HFF-Myc (cell line): ENCODE results near the gene SLC26A1.
"Not testable (repeated sequence)": the region's sequence is repeated elsewhere in the genome, so short reads cannot be mapped to it uniquely, and the experiment has no call there.

Experiments
- DNase-seq: peaks from one replicate; pipeline ENCODE4 v3.0.0-alpha.2; 2011; ENCODE audit warnings: low read depth; ENCODE audit errors: extremely low read depth
- H3K4me3 ChIP-seq: replicated peaks from 2 replicates; pipeline ENCODE4 v1.5.1; 2011; ENCODE audit warnings: low read depth, mild to moderate bottlenecking, control low read depth, low read length
- TF ChIP-seq, protein P1 (sequence below): IDR thresholded peaks from 2 replicates; pipeline ENCODE4 v1.5.1; 2012; ENCODE audit warnings: mild to moderate bottlenecking, low read depth, low read length, control low read depth; ENCODE audit errors: missing control alignments

SLC26A1 gene

DNA sequence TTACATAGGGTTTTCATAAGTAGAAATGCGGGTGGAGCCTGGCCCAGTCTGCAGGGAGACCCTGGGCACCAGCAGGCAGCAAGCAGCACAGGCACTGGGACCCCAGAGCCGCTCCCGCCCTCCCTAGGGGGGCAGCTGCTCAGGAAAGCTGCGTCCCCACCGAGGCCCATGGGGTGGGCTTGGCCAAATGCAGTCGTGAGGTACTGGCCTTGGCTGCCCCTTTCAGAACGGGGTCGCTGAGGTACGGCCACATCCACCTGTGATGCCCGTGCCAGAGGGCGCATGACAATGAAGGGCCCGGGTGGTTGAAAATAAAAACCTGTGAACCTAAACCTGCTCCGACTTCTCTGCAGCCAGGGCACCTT lies 44.3 kb downstream of the SLC26A1 start:
- no peak overlapping the region for H3K4me3 ChIP-seq
- TF ChIP-seq, protein P1, sequence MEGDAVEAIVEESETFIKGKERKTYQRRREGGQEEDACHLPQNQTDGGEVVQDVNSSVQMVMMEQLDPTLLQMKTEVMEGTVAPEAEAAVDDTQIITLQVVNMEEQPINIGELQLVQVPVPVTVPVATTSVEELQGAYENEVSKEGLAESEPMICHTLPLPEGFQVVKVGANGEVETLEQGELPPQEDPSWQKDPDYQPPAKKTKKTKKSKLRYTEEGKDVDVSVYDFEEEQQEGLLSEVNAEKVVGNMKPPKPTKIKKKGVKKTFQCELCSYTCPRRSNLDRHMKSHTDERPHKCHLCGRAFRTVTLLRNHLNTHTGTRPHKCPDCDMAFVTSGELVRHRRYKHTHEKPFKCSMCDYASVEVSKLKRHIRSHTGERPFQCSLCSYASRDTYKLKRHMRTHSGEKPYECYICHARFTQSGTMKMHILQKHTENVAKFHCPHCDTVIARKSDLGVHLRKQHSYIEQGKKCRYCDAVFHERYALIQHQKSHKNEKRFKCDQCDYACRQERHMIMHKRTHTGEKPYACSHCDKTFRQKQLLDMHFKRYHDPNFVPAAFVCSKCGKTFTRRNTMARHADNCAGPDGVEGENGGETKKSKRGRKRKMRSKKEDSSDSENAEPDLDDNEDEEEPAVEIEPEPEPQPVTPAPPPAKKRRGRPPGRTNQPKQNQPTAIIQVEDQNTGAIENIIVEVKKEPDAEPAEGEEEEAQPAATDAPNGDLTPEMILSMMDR, result no peak
- no peak for DNase-seq

DNA sequence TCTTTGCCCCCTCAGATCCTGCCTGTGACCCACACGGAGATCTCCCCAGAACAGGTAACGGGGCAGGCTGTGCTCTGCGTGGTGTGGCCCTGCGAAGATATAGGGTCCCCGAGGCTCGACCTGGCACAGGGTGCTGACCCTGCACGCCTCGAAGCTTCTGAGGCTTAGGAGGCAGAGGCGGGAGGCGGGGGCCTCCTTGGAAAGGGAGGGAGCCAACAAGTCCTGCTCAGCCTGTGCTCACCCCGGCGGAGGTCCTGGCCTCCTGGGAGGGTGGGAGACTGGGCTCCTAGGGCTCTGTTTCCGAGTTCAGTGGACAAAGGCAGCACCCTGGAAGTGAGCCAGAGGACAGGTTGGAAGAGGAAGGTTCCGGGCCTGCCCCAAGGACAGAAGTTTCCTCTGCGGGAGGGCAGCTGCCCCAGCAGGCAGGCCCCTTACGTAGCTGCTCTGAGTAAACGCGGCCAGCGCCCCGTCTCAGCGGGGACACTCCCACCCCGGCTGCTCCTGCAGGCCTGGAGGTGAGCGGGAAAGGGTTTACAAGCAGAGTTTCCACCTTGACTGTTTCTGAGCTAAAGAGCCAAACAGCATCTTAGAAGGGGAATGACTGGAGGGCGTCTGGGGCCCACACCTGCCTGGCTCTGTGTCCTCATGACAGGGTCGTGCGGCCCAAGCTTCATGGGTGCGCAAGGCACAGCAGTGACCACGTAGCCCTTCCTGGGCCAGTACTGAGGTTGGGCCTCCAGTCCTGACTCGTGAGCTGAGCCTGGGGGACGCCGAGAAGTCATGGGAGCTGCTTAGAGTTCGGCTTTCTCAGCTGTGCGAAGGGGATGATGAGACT lies 44.9 kb downstream of the SLC26A1 start:
- DNase-seq, result no peak
- H3K4me3 ChIP-seq, result no peak overlapping the region
- TF ChIP-seq, protein P1, result no peak

DNA sequence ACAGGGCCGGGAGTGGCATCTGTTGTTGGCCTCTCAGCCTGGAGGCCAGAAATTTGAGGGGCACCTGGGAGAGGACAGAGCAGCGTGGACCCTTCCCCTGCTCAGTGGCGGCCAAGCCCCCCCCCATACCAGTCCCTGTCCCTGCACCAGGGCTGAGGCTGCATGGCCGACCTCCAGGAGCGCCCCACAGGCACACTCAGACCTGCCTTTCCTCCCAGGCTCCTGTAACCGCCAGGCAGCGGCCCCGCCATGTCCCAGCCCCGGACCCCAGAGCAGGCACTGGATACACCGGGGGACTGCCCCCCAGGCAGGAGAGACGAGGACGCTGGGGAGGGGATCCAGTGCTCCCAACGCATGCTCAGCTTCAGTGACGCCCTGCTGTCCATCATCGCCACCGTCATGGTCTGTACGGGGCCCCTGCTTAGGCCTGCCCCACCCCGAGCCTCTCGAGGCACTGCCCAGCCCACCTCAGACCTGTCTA lies 45.7 kb downstream of the SLC26A1 start:
- no peak overlapping the region for H3K4me3 ChIP-seq
- no peak for DNase-seq
- TF ChIP-seq, protein P1, result no peak

DNA sequence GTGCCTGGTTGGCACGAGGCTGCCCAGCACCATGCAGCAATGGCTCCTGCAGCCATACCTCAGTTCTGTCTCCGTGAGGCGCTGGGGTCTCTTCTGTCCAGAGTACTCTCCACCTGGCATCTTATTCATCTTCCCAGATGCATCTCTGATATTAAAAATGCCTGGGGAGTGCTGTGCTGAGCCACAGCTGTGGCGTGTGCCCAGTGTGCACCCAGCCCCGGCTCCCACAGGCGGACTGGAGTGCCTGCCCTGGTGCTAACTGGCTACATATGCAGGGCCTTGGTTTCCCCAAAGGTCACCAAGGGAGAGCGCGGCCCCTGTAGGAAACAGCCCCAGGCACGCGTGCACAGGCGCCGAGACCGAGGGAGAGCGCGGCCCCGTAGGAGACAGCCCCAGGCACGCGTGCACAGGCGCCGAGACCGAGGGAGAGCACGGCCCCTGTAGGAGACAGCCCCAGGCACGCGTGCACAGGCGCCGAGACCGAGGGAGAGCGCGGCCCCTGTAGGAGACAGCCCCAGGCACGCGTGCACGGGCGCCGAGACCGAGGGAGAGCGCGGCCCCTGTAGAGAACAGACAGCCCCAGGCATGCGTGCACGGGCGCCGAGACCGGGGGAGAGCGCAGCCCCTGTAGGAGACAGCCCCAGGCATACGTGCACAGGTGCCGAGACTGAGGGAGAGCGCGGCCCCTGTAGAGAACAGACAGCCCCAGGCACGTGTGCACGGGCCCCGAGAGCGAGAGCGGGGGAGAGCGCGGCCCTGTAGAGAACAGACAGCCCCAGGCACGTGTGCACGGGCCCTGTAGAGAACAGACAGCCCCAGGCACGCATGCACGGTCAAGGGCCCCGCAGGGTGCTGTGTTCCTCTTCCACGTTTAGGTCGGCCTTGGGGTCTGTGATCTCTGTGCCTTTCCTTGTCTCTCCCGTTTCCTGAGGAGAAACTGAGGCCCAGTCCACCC lies 46.4 kb downstream of the SLC26A1 start:
- TF ChIP-seq, protein P1, result no peak
- H3K4me3 ChIP-seq, result no peak overlapping the region
- DNase-seq, result no peak

DNA sequence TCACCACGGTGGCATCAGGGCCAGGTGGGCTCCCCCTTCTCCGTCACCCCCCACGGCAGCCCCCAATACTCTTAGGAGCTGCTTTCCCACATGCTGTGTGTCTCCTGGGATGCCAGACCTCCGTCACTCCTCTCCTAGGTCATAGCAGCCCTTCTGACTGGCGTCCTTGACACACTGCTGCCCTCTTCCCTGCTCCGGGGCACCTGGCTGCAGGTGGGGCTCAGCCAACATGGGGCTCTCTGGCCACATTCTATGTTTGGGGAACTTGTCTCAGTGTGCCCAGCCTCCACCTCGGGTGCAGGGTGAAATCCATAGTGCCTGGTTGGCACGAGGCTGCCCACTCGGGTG lies 47.1 kb downstream of the SLC26A1 start:
- H3K4me3 ChIP-seq, result no peak overlapping the region
- TF ChIP-seq, protein P1, result no peak
- no peak for DNase-seq

DNA sequence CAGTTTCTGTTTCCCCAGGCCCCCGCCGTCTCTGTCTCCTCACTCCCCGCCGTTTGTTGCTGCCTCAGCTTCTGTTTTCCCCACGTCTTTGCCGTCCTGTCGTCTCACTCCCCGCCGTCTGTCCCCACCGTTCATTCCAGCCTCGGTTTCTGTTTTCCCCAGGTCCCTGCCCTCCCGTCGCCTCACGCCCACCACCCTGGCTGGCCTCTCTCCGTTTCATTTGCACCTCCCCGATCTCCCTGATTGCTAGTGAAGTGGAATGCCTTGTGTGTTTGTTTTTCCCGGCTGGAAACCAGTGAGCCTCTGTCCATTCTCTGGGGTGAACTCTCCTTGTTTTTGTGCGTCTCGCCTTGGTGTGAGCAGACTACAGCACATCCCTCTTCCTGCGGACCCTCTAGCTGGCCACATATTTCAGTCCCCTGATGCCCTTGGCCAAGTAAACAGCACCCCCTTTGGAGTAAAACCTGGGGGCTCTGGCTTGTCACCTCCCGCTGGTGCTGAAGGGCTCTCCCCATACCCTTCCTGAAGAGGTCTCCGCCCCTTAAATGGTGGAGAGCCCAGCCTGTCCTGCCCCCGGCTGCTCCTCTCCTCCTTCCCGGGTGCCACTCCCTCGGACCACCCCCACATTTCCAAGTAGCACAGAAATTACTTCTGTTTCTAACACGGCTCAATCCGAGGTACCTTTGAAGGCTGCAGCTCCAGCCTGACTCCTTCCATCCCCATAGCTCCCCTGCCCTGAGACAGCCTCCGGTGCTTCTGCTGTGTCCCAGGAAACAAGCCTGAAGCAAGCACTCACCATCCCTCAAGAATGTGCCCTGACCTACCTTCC lies 47.7 kb downstream of the SLC26A1 start:
- DNase-seq, result no peak
- no peak overlapping the region for H3K4me3 ChIP-seq
- TF ChIP-seq, protein P1, result no peak

DNA sequence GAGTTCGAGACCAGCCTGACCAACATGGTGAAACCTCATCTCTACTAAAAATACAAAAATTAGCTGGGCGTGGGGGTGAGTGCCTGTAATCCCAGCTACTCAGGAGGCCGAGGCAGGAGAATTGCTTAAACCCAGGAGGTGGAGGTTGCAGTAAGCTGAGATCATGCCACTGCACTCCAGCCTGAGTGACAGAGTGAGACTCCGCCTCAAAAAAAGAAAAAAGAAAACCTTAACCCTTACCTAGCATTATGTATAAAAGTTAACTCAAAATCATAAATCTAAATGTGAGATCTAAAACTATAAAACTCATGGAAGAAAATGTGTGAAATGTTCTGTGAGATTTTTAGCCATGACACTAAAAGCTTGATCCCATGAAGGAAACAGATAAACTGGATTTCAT lies 53.7 kb downstream of the SLC26A1 start:
- DNase-seq, H3K4me3 ChIP-seq: not testable (repeated sequence)
